GM12873 (cell line): ENCODE data around the gene SIPA1L3.

Experiments
- TF ChIP-seq, protein P1 (sequence below): IDR thresholded peaks from 2 replicates; pipeline ENCODE4 v1.5.1; 2012; ENCODE audit warnings: low read depth, mild to moderate bottlenecking, moderate library complexity, low read length, control low read depth; ENCODE audit not compliant: insufficient read depth; ENCODE audit errors: missing control alignments

SIPA1L3 gene

DNA sequence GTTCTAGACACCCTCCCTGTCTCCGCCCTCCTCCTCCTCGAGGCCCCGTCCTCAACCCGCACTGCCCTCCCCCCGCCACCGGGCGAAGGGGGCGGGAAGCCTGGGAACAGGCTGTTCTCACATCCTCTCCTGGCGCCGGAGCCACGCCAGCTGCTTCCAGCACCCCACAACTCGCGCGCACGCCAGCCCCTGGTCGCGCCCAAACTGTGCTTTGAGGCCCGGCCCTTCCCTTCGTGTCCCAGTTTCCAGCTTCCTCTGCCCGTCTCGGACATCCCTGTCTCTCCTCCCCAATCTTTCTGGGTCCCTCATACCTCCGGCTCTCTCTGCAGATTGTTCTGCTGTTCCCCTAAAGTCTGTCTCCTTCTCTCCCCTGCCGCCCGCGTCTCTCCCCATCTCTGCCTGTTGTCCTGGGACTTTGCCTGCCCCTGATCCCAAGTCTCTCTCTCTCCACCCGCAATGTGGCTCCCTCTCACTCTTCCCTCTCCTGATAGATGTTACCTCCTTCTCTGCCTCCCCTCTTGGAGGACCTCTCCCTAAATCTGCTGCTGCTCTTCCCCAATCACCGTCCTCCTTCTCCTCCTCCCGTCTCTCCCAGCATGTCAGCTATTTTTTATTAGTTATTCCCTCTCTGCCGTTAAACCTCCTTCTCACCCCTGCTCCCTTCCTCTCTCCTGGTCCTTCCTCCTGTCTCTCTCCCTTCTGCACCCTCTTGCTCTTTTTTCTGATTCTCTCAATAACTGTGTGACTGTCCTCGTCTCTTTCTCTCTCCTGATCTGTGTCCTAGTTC lies 302.9 kb downstream of the SIPA1L3 start:
- TF ChIP-seq, protein P1, sequence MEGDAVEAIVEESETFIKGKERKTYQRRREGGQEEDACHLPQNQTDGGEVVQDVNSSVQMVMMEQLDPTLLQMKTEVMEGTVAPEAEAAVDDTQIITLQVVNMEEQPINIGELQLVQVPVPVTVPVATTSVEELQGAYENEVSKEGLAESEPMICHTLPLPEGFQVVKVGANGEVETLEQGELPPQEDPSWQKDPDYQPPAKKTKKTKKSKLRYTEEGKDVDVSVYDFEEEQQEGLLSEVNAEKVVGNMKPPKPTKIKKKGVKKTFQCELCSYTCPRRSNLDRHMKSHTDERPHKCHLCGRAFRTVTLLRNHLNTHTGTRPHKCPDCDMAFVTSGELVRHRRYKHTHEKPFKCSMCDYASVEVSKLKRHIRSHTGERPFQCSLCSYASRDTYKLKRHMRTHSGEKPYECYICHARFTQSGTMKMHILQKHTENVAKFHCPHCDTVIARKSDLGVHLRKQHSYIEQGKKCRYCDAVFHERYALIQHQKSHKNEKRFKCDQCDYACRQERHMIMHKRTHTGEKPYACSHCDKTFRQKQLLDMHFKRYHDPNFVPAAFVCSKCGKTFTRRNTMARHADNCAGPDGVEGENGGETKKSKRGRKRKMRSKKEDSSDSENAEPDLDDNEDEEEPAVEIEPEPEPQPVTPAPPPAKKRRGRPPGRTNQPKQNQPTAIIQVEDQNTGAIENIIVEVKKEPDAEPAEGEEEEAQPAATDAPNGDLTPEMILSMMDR: no peak

GRCh38 chr19:38210458-38210987 lies 303.5 kb downstream of the SIPA1L3 start:
- TF ChIP-seq, protein P1: no peak

DNA sequence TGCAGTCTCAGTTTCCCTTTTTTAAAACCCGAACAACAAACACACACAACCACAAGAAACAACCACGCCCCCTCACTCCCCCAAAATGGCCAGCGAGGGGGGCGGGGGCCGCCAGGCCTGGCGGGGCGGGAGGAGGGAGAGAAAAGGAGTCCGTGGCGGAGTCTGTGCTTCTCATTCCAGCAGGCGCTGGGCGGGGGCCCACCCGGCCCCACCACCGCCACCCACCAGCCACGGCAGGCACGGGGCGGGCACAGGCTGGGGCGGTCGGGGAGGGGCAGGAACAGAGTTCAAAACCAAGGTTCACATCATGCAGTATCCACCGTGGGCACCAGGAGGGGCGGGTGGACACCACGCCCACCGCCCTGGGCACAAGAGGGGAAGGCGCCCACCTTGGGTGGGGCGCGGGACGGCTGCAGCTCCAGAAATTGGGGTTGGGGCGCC lies 304.2 kb downstream of the SIPA1L3 start:
- TF ChIP-seq, protein P1: peak; percentile 9

GRCh38 chr19:38211766-38212165 lies 304.8 kb downstream of the SIPA1L3 start:
- TF ChIP-seq, protein P1: no peak

DNA sequence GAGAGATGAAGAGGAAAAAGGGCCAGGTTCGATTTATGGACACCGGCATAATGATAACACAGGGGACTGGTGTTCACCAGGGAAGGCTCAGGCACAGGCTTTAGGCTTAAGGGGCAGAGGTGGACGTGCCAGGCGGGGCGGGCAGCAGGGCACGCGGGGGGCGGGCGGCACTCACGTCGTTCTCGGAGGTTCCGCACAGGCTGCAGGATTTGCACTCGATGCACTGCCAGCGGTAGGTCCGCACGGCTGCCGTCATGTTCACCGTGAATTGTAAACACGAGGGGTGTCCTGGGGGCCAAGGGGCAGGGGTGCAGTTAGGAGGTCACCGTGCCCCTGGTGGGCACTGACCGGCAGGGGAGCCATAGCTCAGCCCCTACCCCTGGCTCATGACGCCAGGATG lies 306.5 kb downstream of the SIPA1L3 start:
- TF ChIP-seq, protein P1: no peak

- TF ChIP-seq, protein P1: no peak
These were observed 307.1 kb downstream of the SIPA1L3 start for GRCh38 chr19:38213911-38214625.

DNA sequence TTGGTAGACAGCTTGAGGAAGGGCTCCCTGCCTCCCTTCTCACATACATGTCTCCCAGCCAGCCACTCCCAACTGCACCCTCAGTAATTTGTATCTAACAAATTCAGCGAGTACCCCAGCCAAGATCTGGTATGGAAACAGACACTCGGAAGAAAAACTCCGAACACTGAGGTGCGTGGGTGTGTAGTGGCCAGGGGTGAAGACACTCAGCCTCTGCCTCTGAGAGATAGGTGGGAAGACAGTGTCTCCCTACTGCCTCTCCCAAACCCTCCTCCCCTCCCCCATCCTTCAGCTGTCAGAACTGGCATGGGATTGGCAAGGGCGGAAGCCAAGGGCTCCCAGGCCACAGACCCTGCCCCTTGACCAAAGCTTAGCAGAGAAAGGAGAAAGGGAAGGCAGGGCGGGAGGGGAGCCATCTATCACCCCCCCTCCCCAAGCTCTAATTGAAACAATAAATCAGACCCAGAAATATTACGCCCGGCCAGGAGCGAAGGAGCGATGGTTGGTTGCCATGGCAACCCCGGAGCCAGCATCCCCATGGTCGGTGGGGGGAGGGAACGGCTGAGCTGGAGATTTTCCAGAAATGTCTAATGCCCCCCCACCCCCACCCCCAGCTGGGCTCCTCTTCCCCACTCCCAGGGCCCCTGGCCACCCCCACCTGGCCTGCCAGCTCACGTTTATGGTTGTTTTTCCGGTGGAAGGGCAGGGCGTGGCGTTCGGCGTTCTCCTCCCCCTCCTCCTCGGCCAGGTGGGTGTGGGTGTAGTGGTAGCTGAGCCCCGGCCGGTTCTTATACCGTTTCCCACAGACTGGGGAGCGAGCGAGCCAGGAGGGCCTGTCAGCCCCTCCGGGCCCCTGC lies 310.0 kb downstream of the SIPA1L3 start:
- TF ChIP-seq, protein P1: no peak
